CD4-positive, alpha-beta T cell treated with Interferon alpha-2 for 1 hour (primary cell): ENCODE measurements around the gene MYBL2.
"Not testable (repeated sequence)": the region's sequence is repeated elsewhere in the genome, so short reads cannot be mapped to it uniquely, and the experiment has no call there.

Experiments used
- DNase-seq, 2 donors: peaks; one replicate each; pipeline ENCODE4 v3.0.0-alpha.2; 2020 to 2022

The MYBL2 gene

DNA sequence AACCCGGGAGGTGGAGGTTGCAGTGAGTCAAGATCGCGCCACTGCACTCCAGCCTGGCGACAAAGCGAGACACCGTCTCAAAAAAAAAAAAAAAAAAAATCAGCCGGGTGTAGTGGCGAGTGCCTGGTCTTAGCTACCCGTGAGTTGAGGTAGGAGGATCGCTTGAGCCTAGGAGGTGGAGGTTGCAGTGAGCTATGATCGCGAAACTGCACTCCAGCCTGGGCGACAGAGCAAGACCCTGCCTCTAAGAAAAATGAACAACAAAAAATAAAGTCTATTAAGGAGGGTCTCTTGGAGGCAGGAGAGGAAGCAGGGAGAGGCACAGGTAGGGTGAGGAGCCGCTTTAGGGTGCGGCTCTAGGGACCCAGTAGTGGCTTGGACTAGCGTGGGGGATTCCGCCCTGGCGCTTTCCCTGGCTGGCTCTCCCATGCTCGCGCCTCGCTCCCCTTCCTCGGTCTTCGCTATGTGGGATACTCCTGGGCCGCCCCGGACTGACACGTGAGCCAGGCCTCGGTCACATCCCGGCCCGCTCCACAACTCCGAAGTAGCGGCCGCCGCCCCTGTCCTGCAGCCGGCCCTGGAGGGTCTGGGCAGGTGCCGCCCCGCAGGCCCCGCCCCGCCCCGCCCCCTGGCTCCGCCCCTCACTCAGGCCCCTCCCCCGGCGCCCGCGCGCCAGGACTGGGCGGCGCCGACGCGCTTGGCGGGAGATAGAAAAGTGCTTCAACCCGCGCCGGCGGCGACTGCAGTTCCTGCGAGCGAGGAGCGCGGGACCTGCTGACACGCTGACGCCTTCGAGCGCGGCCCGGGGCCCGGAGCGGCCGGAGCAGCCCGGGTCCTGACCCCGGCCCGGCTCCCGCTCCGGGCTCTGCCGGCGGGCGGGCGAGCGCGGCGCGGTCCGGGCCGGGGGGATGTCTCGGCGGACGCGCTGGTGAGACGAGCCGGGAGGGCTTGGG is at the start of gene MYBL2:
TSS of gene MYBL2 (plus strand) at position 739 of the 953 bp plus-strand sequence. CDS start at position 909, 170 bp downstream.
- peak; percentile 72 to 77 for DNase-seq

- no peak for DNase-seq
Measured at GRCh38 chr20:43631598-43631997, 35.3 kb upstream of the MYBL2 start.

DNA sequence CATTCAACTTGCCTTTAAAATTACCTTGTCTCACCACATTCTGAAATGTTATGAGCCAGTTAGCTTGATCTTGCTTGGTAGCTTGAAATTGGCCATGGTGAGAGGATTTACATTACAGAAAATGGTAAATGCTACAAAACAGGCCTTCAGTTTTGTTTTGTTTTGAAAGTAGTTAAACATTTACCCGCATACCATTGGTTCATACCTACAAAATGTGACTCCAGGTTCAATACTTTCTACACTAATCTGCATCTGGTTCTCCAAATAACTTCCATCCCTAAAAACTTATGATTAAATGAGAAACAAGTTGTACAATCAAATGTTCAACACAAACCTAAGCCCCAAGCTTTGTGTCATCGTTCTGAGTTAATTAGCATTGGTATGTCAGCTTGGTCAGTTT is 30.5 kb upstream of the MYBL2 start:
- DNase-seq, result no peak

GRCh38 chr20:43642548-43642947 is 24.4 kb upstream of the MYBL2 start:
- no peak for DNase-seq

- no peak for DNase-seq
Measured at GRCh38 chr20:43650997-43651525, 15.9 kb upstream of the MYBL2 start.

- not testable (repeated sequence) for DNase-seq
Measured at GRCh38 chr20:43651650-43652184, 15.2 kb upstream of the MYBL2 start.

DNA sequence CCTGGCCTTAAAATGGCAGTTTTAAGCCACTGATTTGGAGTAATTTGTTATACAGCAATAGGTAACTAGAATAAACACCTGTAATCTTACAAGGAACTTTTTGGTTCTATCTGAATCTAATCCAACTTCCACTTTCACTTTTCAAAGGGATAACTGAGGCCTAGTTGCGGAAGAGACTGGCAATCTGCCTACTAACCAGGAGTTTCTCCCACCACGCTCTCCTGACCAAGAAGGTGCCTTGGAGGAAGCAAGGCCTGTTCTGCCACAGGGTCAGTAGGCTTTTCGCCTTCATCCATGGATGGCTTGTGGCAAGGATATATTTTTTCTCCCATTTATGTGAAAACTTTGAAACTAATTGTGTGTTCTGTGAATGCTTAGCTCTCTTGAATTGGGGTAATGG is 12.9 kb upstream of the MYBL2 start:
- DNase-seq, result no peak

DNA sequence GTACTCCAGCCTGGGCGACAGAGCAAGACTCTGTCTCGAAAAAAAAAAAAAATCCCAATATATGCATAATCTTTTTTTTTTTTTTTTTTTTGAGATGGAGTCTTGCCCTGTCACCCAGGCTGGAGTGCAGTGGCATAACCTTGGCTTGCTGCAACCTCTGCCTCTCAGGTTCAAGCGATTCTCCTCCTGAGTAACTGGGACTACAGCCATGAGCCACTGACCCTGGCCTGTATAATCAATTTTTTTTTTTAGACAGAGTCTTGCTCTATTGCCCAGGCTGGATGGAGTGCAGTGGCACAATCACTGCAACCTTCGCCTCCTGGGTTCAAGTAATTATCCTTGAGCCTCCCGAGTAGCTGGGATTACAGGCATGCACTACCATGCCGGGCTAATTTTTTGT is 11.7 kb upstream of the MYBL2 start:
- not testable (repeated sequence) for DNase-seq

- no peak for DNase-seq
Measured at GRCh38 chr20:43655937-43656336, 11.0 kb upstream of the MYBL2 start.

DNA sequence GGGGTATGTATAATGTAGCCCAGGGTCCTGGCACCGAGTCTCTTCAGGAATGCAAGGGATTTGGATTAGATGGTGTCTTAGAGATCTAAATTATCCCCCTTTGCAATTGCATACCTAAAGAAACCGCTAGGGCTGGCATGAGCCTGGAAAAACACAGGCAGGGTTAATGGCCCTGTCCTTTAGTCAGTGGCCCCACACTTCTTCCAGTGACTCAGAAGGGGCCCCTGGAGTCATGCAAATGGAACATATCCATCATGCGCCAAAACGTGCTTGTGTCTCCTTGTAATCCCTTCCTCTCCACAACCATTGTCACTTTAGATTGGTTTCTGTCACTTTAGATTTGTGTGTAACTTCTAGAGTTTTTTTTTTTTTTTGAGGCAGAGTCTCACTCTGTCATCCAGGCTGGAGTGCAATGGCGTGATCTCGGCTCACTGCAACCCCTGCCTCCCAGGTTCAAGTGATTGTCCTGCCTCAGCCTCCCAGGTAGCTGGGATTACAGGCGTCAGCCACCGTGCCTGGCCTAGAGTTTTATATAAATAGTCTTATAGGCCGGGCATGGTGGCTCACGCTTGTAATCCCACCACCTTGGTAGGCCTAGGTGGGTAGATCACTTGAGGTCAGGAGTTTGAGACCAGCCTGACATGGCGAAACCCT is 8.7 kb upstream of the MYBL2 start:
- peak in 1 of 2 donors; percentile 11 for DNase-seq

- peak in 1 of 2 donors; percentile 10 for DNase-seq
Measured at GRCh38 chr20:43658723-43659419, 8.0 kb upstream of the MYBL2 start.

GRCh38 chr20:43662943-43663655 is 3.8 kb upstream of the MYBL2 start:
- no peak for DNase-seq

- no peak for DNase-seq
Measured at GRCh38 chr20:43665466-43666176, 1.3 kb upstream of the MYBL2 start.

GRCh38 chr20:43667341-43668132 is 623 bp downstream of the MYBL2 start:
- DNase-seq, result no peak

GRCh38 chr20:43669332-43669731 is 2.4 kb downstream of the MYBL2 start:
- no peak for DNase-seq

DNA sequence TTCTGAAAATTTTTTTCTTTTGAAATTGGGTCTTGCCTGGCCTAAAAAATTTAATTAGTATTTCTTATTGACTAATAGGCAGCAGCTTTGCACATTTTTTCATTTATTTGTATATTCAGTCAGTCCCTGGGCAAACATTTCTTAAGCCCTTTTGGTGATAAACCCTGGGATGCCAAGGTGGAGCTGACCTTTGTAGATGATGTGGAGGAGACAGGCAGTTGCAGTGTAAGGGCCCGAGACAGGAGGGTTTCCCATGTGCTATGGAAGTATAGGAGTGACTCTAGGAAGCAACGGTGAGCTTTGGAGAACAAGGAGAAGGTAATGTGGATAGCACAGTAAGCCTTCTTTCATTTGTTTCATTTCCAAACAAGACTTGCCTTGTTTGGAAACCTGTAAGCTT is 3.5 kb downstream of the MYBL2 start:
- DNase-seq, result no peak

DNA sequence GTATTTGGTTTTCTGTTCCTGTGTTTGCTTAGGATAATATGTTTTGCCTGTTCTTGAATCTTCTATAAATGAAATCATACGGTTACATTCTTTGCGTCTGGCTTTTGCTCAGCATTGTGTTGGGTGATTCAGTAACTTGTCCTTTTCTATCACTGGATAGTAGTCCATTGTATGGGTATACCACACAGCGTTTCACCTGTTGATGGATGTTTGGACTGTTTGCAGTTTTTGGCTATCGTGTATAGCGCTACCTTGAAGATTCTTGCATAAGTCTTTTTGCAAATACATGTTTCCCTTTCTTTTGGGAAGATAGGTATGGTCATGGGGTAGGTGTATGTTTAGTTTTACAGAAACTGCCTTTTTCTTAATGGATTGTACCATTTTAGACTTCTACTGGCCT is 9.5 kb downstream of the MYBL2 start:
- no peak for DNase-seq

DNA sequence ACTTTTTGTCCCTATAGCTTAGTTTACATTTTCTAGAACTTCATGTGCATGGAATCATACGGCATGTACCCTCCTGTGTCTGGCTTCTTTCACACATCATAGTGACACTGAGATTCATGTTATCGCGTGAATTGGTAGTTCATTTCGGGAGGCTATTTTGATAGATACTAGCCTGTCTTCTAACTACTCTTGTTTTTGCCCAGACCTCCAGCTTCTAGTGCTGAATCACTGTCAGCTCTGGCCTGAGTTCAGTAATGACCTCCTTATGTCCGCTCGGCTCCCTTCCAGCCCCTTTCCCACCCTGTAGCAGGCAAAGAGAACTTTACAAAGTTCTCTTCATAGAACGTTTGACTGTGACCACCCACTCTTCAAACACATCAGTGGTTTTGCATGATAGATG is 14.1 kb downstream of the MYBL2 start:
- DNase-seq, result no peak

- DNase-seq, result peak in 1 of 2 donors; percentile 26
Measured at GRCh38 chr20:43681468-43681942, 14.6 kb downstream of the MYBL2 start.

DNA sequence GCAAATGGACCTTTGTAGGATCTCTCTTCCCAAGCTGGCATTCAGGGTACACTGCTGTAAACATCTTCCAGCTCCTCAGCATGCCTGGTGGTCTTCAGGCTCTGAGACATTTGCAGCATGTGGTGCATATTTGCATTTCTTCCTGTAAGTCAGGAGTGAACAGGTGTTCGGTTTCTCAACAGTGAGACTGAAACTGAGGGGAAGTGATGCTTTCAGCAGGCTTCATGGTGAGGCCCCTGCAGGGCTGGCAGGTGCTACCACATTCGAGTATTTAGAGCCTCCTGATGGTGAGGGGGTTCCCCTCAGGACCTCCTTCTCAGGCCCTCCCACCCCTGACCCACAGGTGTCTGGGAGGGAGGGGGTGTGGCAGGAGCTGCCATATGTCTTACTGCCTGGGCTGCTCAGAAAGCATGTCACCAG is 15.1 kb downstream of the MYBL2 start:
- peak; percentile 30 to 86 for DNase-seq
